HG03280 (cell line): ENCODE measurements around the gene CHIC2.
"Not testable (repeated sequence)": the region's sequence is repeated elsewhere in the genome, so short reads cannot be mapped to it uniquely, and the experiment has no call there.

ENCODE experiments used
- ATAC-seq: cut with Tn5 transposase; IDR thresholded peaks from one replicate; pipeline ENCODE4 v1.9.1; 2021; ENCODE audit warnings: mild to moderate bottlenecking, moderate library complexity; ENCODE audit not compliant: unreplicated experiment

CHIC2 gene

GRCh38 chr4:54064317-54065111, at the start of gene CHIC2:
TSS of gene CHIC2 (minus strand) at chr4:54064605. CDS start at chr4:54064300, 305 bp downstream.
- peak; percentile 96 for ATAC-seq

GRCh38 chr4:54113206-54113605, 48.8 kb upstream of the CHIC2 start:
- ATAC-seq = not testable (repeated sequence)

- no peak for ATAC-seq
Observed at GRCh38 chr4:54110019-54110416, 45.6 kb upstream of the CHIC2 start.

GRCh38 chr4:54109241-54110018, 45.0 kb upstream of the CHIC2 start:
- no peak for ATAC-seq

GRCh38 chr4:54107951-54108748, 43.7 kb upstream of the CHIC2 start:
- no peak for ATAC-seq

- no peak for ATAC-seq
Observed at GRCh38 chr4:54104907-54105306, 40.5 kb upstream of the CHIC2 start.

GRCh38 chr4:54103190-54103574, 38.8 kb upstream of the CHIC2 start:
- no peak for ATAC-seq

GRCh38 chr4:54102531-54103106, 38.2 kb upstream of the CHIC2 start:
- ATAC-seq = no peak

GRCh38 chr4:54101190-54102041, 37.0 kb upstream of the CHIC2 start:
- ATAC-seq = no peak

GRCh38 chr4:54100595-54101189, 36.3 kb upstream of the CHIC2 start:
- ATAC-seq = no peak

- no peak for ATAC-seq
Observed at GRCh38 chr4:54099748-54100574, 35.6 kb upstream of the CHIC2 start, which contains the start of gene GSX2. TSS of gene GSX2 (plus strand) at chr4:54100163. CDS start at chr4:54100345, 182 bp downstream.

GRCh38 chr4:54099287-54099747, 34.9 kb upstream of the CHIC2 start:
- ATAC-seq = no peak

- ATAC-seq = no peak
Observed at GRCh38 chr4:54098375-54098774, 34.0 kb upstream of the CHIC2 start.

GRCh38 chr4:54097152-54097551, 32.7 kb upstream of the CHIC2 start:
- ATAC-seq = no peak

- ATAC-seq = no peak
Observed at GRCh38 chr4:54096295-54096962, 32.0 kb upstream of the CHIC2 start.

GRCh38 chr4:54095110-54095825, 30.9 kb upstream of the CHIC2 start:
- no peak for ATAC-seq

GRCh38 chr4:54094451-54094850, 30.0 kb upstream of the CHIC2 start:
- no peak for ATAC-seq
